Measurements from ENCODE around the gene ABCC10. TPM values are rescaled to one million over a fixed set of nuclear protein-coding genes. Genes with fewer than 3 reads are reported as not detected.

The ABCC10 gene
- total and polyA plus RNA-seq, 10 of the 15 experiments (the other 5 are each of a cell fraction or from before 2014, with no cell fraction given) = 0.80 to 18.2 (median 6.4) TPM

- Histone ChIP-seq H3K4me2 (ENCODE audit: control insufficient read depth, insufficient read depth) (no peak overlapping the region), H3K36me3 (ENCODE audit: control insufficient read depth in 2 of 2, insufficient read depth in 2 of 2, low read length in 1 of 2) (peaks cover 14 to 20% of the 10 kb centered on the region in 2 experiments; a peak in 3 of 4 replicates), H3K27ac (ENCODE audit: control insufficient read depth, insufficient read depth) (no peak overlapping the region), H4K20me1 (ENCODE audit: control insufficient read depth, insufficient read depth) (no peaks in the 10 kb centered on the region; the same call in 1 of the 2 replicates), H3K4me1 (ENCODE audit: control insufficient read depth, insufficient read depth, low read length) (no peaks in the 10 kb centered on the region), H3K79me2 (ENCODE audit: control insufficient read depth, insufficient read depth, low read length) (no peaks in the 10 kb centered on the region), H3K9ac (ENCODE audit: control insufficient read depth, insufficient read depth, low read length) (no peak overlapping the region), H3K4me3 (no peak overlapping the region), H3K27me3 (replicated peaks in 1 of 2; ENCODE audit: control insufficient read depth in 2 of 2, insufficient read depth in 2 of 2, low read length in 1 of 2) (no peaks in the 10 kb centered on the region), H2AFZ (ENCODE audit: control insufficient read depth, low read depth, low read length) (no peak overlapping the region), H3K9me3 (replicated peaks; ENCODE audit: control insufficient read depth, insufficient read depth, low read length) (no peaks in the 10 kb centered on the region)
- ChIA-PET SMC1A (ENCODE audit: uncharacterized antibody, unreplicated experiment) (no interaction called here), POLR2A (interaction anchor here (0.8 kb wide), 1 partner anchor 23 kb away, joined by 3 read pairs; no protein-coding TSS in a partner anchor), CTCF (interaction anchor here (0.8 to 1.1 kb wide), 2 partner anchors 8 to 12 kb away, joined by 3 read pairs; no protein-coding TSS in a partner anchor), RAD21 (ENCODE audit: unreplicated experiment) (no interaction called here)
- WGBS (ENCODE audit: insufficient coverage, insufficient replicate concordance, low lambda C conversion rate, missing lambda C conversion rate) = 92% methylated on average over 12 of the region's 12 CpGs
- ATAC-seq (no peak), FAIRE-seq (no peak), DNase-seq (ENCODE audit: low read depth, low spot score) (no peak)
- in situ Hi-C loops (cut with MboI) (no loop called here), intact Hi-C loops (cut with micrococcal nuclease; ENCODE audit: unreplicated experiment) (no loop called here)
- no TSS peak for BruUV-seq (replicated peaks)
- TF ChIP-seq, protein P1, sequence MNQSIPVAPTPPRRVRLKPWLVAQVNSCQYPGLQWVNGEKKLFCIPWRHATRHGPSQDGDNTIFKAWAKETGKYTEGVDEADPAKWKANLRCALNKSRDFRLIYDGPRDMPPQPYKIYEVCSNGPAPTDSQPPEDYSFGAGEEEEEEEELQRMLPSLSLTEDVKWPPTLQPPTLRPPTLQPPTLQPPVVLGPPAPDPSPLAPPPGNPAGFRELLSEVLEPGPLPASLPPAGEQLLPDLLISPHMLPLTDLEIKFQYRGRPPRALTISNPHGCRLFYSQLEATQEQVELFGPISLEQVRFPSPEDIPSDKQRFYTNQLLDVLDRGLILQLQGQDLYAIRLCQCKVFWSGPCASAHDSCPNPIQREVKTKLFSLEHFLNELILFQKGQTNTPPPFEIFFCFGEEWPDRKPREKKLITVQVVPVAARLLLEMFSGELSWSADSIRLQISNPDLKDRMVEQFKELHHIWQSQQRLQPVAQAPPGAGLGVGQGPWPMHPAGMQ (IDR thresholded peaks at IDR 0.05; ENCODE audit: borderline replicate concordance) = no peak
- TF ChIP-seq HDAC6 (IDR thresholded peaks at IDR 0.05; ENCODE audit: unreplicated experiment) (no peak), HCFC1 (IDR thresholded peaks at IDR 0.05; ENCODE audit: low read length) (no peak)
Measured at GRCh38 chr6:43499028-43499815, 71.9 kb downstream of the ABCC10 start.

Small RNA genes within 50 kb of the gene (microRNA-seq; reads per million reads assigned to microRNA genes)
- 0.56 reads per million for gene MIR6780B

Small RNA genes within 50 kb of the gene (small RNA-seq; reads per million reads assigned to genes)
- gene MIR6780B (not detected), gene RNU6-1113P (not detected)

Other genes starting within 250 kb of the ABCC10 start
Only the 7 nearest of the 16 such genes appear.
- 1.6 and 2.5 TPM in 2 replicates for gene CRIP3, start 118.7 kb upstream of the ABCC10 start, total RNA-seq (2014; rRNA removed)
- gene CRIP3, start 118.7 kb upstream of the ABCC10 start, total RNA-seq (2014; rRNA removed; fragmentation: Illumina TruSeq; extraction: Trizol) = 1.7 and 1.8 TPM in 2 replicates
- 1.6 and 2.2 TPM in 2 replicates for gene CRIP3, start 118.7 kb upstream of the ABCC10 start, total RNA-seq (2021)
- 6.4 and 9.2 TPM in 2 replicates for gene CRIP3, start 118.7 kb upstream of the ABCC10 start, polyA plus RNA-seq (2011; rRNA removed)
- gene CRIP3, start 118.7 kb upstream of the ABCC10 start, polyA plus RNA-seq (2014; fragmentation: Illumina TruSeq; extraction: Trizol) = 1.8 and 2.8 TPM in 2 replicates
- 1 to 10 TPM; 1.7 to 2.3 TPM for gene CRIP3, start 118.7 kb upstream of the ABCC10 start, polyA plus RNA-seq (2014; fragmentation: Nextera tagmentation; extraction: Ambion mirVana)
- 2.6 and 3.8 TPM in 2 replicates for gene CRIP3, start 118.7 kb upstream of the ABCC10 start, polyA plus RNA-seq (2014; rRNA removed)
- 1 to 10 TPM; 1.5 to 1.8 TPM for gene CRIP3, start 118.7 kb upstream of the ABCC10 start, polyA plus RNA-seq (2016; fragmentation: Nextera tagmentation; extraction: Ambion mirVana)
- gene ZNF318, start 57.9 kb upstream of the ABCC10 start, total RNA-seq (2014; rRNA removed) = 15.1 and 16.1 TPM in 2 replicates
- 12.3 and 13.0 TPM in 2 replicates for gene ZNF318, start 57.9 kb upstream of the ABCC10 start, total RNA-seq (2014; rRNA removed; fragmentation: Illumina TruSeq; extraction: Trizol)
- 27.9 and 29.3 TPM in 2 replicates for gene ZNF318, start 57.9 kb upstream of the ABCC10 start, total RNA-seq (2021)
- gene ZNF318, start 57.9 kb upstream of the ABCC10 start, polyA plus RNA-seq (2011; rRNA removed) = 79.8 and 83.9 TPM in 2 replicates
- gene ZNF318, start 57.9 kb upstream of the ABCC10 start, polyA plus RNA-seq (2014; fragmentation: Illumina TruSeq; extraction: Trizol) = 23.8 and 28.7 TPM in 2 replicates
- 1 to 10 TPM; 4.8 to 6.3 TPM for gene ZNF318, start 57.9 kb upstream of the ABCC10 start, polyA plus RNA-seq (2014; fragmentation: Nextera tagmentation; extraction: Ambion mirVana)
- 16.1 and 16.6 TPM in 2 replicates for gene ZNF318, start 57.9 kb upstream of the ABCC10 start, polyA plus RNA-seq (2014; rRNA removed)
- 10 to 100 TPM in 1 of 2 experiments, 1 to 10 TPM in 1; 3.4 to 11.1 TPM for gene ZNF318, start 57.9 kb upstream of the ABCC10 start, polyA plus RNA-seq (2016; fragmentation: Nextera tagmentation; extraction: Ambion mirVana)
- gene DLK2, start 28.0 kb downstream of the ABCC10 start, total RNA-seq (2014; rRNA removed) = 0.11 and 0.34 TPM in 2 replicates
- not detected in 2 replicates for gene DLK2, start 28.0 kb downstream of the ABCC10 start, total RNA-seq (2014; rRNA removed; fragmentation: Illumina TruSeq; extraction: Trizol)
- 0.38 and 0.40 TPM in 2 replicates for gene DLK2, start 28.0 kb downstream of the ABCC10 start, total RNA-seq (2021)
- gene DLK2, start 28.0 kb downstream of the ABCC10 start, polyA plus RNA-seq (2011; rRNA removed) = 0.10 and 0.37 TPM in 2 replicates
- not detected in 2 replicates for gene DLK2, start 28.0 kb downstream of the ABCC10 start, polyA plus RNA-seq (2014; fragmentation: Illumina TruSeq; extraction: Trizol)
- under 1 TPM in 1 of 2 experiments, not detected in 1; 0.03 TPM for gene DLK2, start 28.0 kb downstream of the ABCC10 start, polyA plus RNA-seq (2014; fragmentation: Nextera tagmentation; extraction: Ambion mirVana)
- 0.47 and 0.55 TPM in 2 replicates for gene DLK2, start 28.0 kb downstream of the ABCC10 start, polyA plus RNA-seq (2014; rRNA removed)
- gene DLK2, start 28.0 kb downstream of the ABCC10 start, polyA plus RNA-seq (2016; fragmentation: Nextera tagmentation; extraction: Ambion mirVana) = under 1 TPM in 1 of 2 experiments, not detected in 1; 0.40 TPM
- 13.6 and 15.8 TPM in 2 replicates for gene TJAP1, start 50.0 kb downstream of the ABCC10 start, total RNA-seq (2014; rRNA removed)
- gene TJAP1, start 50.0 kb downstream of the ABCC10 start, total RNA-seq (2014; rRNA removed; fragmentation: Illumina TruSeq; extraction: Trizol) = 6.2 and 8.1 TPM in 2 replicates
- 22.6 and 26.5 TPM in 2 replicates for gene TJAP1, start 50.0 kb downstream of the ABCC10 start, total RNA-seq (2021)
- gene TJAP1, start 50.0 kb downstream of the ABCC10 start, polyA plus RNA-seq (2011; rRNA removed) = 10.8 and 18.0 TPM in 2 replicates
- gene TJAP1, start 50.0 kb downstream of the ABCC10 start, polyA plus RNA-seq (2014; fragmentation: Illumina TruSeq; extraction: Trizol) = 7.0 and 13.9 TPM in 2 replicates
- gene TJAP1, start 50.0 kb downstream of the ABCC10 start, polyA plus RNA-seq (2014; fragmentation: Nextera tagmentation; extraction: Ambion mirVana) = under 1 TPM; 0.11 to 0.42 TPM
- gene TJAP1, start 50.0 kb downstream of the ABCC10 start, polyA plus RNA-seq (2014; rRNA removed) = 18.9 and 23.9 TPM in 2 replicates
- gene TJAP1, start 50.0 kb downstream of the ABCC10 start, polyA plus RNA-seq (2016; fragmentation: Nextera tagmentation; extraction: Ambion mirVana) = 10 to 100 TPM; 10.0 to 11.7 TPM
- not detected in 2 replicates for gene LRRC73, start 82.8 kb downstream of the ABCC10 start, total RNA-seq (2014; rRNA removed)
- not detected in 2 replicates for gene LRRC73, start 82.8 kb downstream of the ABCC10 start, total RNA-seq (2014; rRNA removed; fragmentation: Illumina TruSeq; extraction: Trizol)
- 0.13 and 0.19 TPM in 2 replicates for gene LRRC73, start 82.8 kb downstream of the ABCC10 start, total RNA-seq (2021)
- gene LRRC73, start 82.8 kb downstream of the ABCC10 start, polyA plus RNA-seq (2011; rRNA removed) = not detected in 2 replicates
- not detected in 2 replicates for gene LRRC73, start 82.8 kb downstream of the ABCC10 start, polyA plus RNA-seq (2014; fragmentation: Illumina TruSeq; extraction: Trizol)
- gene LRRC73, start 82.8 kb downstream of the ABCC10 start, polyA plus RNA-seq (2014; fragmentation: Nextera tagmentation; extraction: Ambion mirVana) = not detected
- gene LRRC73, start 82.8 kb downstream of the ABCC10 start, polyA plus RNA-seq (2014; rRNA removed) = 0.09 TPM in 1 of 2 replicates, not detected in the other
- not detected for gene LRRC73, start 82.8 kb downstream of the ABCC10 start, polyA plus RNA-seq (2016; fragmentation: Nextera tagmentation; extraction: Ambion mirVana)
- gene YIPF3, start 89.4 kb downstream of the ABCC10 start, total RNA-seq (2014; rRNA removed) = 45.0 and 46.5 TPM in 2 replicates
- gene YIPF3, start 89.4 kb downstream of the ABCC10 start, total RNA-seq (2014; rRNA removed; fragmentation: Illumina TruSeq; extraction: Trizol) = 20.2 and 20.5 TPM in 2 replicates
- gene YIPF3, start 89.4 kb downstream of the ABCC10 start, total RNA-seq (2021) = 43.0 and 47.6 TPM in 2 replicates
- gene YIPF3, start 89.4 kb downstream of the ABCC10 start, polyA plus RNA-seq (2011; rRNA removed) = 38.2 and 88.8 TPM in 2 replicates
- 33.5 and 42.4 TPM in 2 replicates for gene YIPF3, start 89.4 kb downstream of the ABCC10 start, polyA plus RNA-seq (2014; fragmentation: Illumina TruSeq; extraction: Trizol)
- gene YIPF3, start 89.4 kb downstream of the ABCC10 start, polyA plus RNA-seq (2014; fragmentation: Nextera tagmentation; extraction: Ambion mirVana) = 10 to 100 TPM; 25.0 to 29.8 TPM
- gene YIPF3, start 89.4 kb downstream of the ABCC10 start, polyA plus RNA-seq (2014; rRNA removed) = 36.6 and 44.3 TPM in 2 replicates
- 10 to 100 TPM; 60.4 TPM for gene YIPF3, start 89.4 kb downstream of the ABCC10 start, polyA plus RNA-seq (2016; fragmentation: Nextera tagmentation; extraction: Ambion mirVana)
- 40.0 and 42.8 TPM in 2 replicates for gene POLR1C, start 89.5 kb downstream of the ABCC10 start, total RNA-seq (2014; rRNA removed)
- 39.0 and 40.7 TPM in 2 replicates for gene POLR1C, start 89.5 kb downstream of the ABCC10 start, total RNA-seq (2014; rRNA removed; fragmentation: Illumina TruSeq; extraction: Trizol)
- 48.9 and 51.2 TPM in 2 replicates for gene POLR1C, start 89.5 kb downstream of the ABCC10 start, total RNA-seq (2021)
- 93.5 and 108 TPM in 2 replicates for gene POLR1C, start 89.5 kb downstream of the ABCC10 start, polyA plus RNA-seq (2011; rRNA removed)
- 63.9 and 96.9 TPM in 2 replicates for gene POLR1C, start 89.5 kb downstream of the ABCC10 start, polyA plus RNA-seq (2014; fragmentation: Illumina TruSeq; extraction: Trizol)
- gene POLR1C, start 89.5 kb downstream of the ABCC10 start, polyA plus RNA-seq (2014; fragmentation: Nextera tagmentation; extraction: Ambion mirVana) = 100 to 1,000 TPM; 164 to 180 TPM
- 51.2 and 53.9 TPM in 2 replicates for gene POLR1C, start 89.5 kb downstream of the ABCC10 start, polyA plus RNA-seq (2014; rRNA removed)
- 10 to 100 TPM; 68.5 to 72.1 TPM for gene POLR1C, start 89.5 kb downstream of the ABCC10 start, polyA plus RNA-seq (2016; fragmentation: Nextera tagmentation; extraction: Ambion mirVana)

Data from GM12878 (cell line).